ENCODE data around the gene HECA.

DNA sequence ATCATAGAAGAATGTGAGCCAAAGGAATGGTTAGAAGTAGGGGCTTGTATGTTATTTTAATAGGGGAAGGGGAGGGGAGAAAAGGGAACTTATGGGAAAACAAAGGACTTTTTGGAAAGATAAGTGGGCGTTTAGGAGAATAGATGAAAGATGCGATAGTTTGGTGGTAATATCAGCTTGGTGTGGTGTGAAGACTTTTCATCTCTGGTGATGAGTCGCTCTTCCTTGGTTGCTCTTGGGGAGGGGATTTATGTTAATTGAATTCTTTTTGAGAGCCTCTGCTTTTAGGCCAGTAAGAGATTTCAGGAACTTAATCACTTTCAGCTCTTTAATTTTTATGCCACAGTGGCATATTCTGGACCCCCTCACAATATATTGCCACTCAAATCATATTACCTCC lies 10.8 kb downstream of the HECA start:
- TF ChIP-seq, protein P1, sequence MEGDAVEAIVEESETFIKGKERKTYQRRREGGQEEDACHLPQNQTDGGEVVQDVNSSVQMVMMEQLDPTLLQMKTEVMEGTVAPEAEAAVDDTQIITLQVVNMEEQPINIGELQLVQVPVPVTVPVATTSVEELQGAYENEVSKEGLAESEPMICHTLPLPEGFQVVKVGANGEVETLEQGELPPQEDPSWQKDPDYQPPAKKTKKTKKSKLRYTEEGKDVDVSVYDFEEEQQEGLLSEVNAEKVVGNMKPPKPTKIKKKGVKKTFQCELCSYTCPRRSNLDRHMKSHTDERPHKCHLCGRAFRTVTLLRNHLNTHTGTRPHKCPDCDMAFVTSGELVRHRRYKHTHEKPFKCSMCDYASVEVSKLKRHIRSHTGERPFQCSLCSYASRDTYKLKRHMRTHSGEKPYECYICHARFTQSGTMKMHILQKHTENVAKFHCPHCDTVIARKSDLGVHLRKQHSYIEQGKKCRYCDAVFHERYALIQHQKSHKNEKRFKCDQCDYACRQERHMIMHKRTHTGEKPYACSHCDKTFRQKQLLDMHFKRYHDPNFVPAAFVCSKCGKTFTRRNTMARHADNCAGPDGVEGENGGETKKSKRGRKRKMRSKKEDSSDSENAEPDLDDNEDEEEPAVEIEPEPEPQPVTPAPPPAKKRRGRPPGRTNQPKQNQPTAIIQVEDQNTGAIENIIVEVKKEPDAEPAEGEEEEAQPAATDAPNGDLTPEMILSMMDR (conservative IDR thresholded peaks at IDR 0.05): no peak
- TF ChIP-seq EZH2 (IDR thresholded peaks at IDR 0.05; ENCODE audit: low read depth): no peak

Measured in PC-9 (cell line).